A549 (cell line): ENCODE results near the gene TRAF7.

Experiments used
- ZSCAN20 ChIP-seq: fragments of 250-450 bp; sonication (Bioruptor Pico); IDR thresholded peaks from 2 replicates; pipeline ENCODE4 v1.8.0; 2022; ENCODE audit warnings: mild to moderate bottlenecking, moderate library complexity
- TF ChIP-seq, protein P1 (sequence below): fragments of >200 bp; sonication (Bioruptor Twin); formaldehyde crosslinking; IDR thresholded peaks from 3 replicates; pipeline ENCODE4 v1.5.1; 2016

DNA sequence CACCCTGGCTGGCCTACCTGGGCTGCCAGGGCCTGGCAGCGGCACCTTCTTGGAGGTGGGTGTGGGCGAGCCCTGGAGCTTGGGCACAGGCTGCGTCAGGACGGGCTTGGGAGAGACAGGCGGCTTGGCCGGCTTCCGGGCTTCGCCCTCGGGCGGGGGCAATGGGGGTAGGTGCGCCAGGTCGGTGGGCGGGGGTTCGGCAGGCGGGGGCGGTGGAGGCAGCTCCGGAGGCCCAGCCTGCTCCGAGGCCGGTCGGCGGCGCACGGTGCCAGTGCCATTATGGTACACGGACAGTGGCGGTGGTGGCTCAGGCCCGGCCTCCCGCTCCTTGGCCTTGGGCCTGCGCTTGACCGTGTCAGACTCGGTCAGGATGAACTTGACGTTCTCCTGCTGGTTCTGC lies 24.0 kb downstream of the TRAF7 start:
- TF ChIP-seq, protein P1, sequence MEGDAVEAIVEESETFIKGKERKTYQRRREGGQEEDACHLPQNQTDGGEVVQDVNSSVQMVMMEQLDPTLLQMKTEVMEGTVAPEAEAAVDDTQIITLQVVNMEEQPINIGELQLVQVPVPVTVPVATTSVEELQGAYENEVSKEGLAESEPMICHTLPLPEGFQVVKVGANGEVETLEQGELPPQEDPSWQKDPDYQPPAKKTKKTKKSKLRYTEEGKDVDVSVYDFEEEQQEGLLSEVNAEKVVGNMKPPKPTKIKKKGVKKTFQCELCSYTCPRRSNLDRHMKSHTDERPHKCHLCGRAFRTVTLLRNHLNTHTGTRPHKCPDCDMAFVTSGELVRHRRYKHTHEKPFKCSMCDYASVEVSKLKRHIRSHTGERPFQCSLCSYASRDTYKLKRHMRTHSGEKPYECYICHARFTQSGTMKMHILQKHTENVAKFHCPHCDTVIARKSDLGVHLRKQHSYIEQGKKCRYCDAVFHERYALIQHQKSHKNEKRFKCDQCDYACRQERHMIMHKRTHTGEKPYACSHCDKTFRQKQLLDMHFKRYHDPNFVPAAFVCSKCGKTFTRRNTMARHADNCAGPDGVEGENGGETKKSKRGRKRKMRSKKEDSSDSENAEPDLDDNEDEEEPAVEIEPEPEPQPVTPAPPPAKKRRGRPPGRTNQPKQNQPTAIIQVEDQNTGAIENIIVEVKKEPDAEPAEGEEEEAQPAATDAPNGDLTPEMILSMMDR = no peak
- no peak for TF ChIP-seq ZSCAN20 (CRISPR knock-in tag)
